HG02884 (cell line): ENCODE data around the gene PARD6A.
A peak's percentile ranks its signal among the peaks of the same experiment; 100 is the strongest.

Source experiments
- ATAC-seq: cut with Tn5 transposase; IDR thresholded peaks from one replicate; pipeline ENCODE4 v1.9.1; 2021; ENCODE audit warnings: mild to moderate bottlenecking, moderate library complexity; ENCODE audit not compliant: unreplicated experiment

PARD6A gene, protein sequence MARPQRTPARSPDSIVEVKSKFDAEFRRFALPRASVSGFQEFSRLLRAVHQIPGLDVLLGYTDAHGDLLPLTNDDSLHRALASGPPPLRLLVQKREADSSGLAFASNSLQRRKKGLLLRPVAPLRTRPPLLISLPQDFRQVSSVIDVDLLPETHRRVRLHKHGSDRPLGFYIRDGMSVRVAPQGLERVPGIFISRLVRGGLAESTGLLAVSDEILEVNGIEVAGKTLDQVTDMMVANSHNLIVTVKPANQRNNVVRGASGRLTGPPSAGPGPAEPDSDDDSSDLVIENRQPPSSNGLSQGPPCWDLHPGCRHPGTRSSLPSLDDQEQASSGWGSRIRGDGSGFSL

DNA sequence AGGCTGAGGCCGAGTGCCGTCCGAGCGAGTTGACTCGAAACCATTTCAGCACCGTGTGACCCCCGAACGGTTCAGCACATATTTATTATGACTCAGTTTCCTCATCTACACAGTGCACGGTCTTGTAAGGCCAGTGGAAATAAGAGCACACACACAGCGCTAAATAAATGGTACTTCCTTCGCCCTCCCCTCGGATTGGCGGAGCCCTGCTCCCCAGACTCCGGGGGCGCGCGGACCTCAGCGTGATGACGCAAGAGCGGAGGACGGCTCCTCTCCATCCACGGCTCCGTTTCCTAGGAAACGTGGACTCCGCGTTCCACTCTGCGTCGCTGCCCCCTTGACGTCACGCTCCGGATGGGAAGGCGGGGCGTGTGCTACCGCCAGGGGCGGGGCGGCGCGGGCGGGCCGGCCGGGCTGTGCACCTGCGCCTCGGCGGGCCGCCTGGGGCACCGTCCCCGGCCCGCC, at the start of gene PARD6A:
PARD6A (plus strand) TSS at position 397 of the 465 bp plus-strand sequence. CDS start 79 bp downstream, outside the sequence.
- peak; percentile 75 for ATAC-seq

DNA sequence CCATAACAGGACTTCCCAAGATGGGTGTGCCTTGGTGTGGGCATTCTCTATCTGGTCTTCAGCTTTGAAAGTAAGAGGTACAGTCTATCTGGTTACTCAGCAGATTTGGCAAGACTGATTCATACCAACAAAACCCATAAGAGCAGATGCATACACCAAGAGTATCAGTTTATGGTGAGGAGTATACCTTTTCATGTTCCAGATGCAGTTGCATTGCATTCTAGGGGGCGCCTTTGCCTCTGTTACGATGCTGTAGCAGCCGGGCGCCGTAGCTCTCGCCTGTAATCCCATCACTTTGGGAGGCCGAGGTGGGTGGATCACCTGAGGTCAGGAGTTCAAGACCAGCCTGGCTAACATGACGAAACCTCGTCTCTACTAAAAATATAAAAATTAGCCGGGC, 47.0 kb upstream of the PARD6A start:
- no peak for ATAC-seq

DNA sequence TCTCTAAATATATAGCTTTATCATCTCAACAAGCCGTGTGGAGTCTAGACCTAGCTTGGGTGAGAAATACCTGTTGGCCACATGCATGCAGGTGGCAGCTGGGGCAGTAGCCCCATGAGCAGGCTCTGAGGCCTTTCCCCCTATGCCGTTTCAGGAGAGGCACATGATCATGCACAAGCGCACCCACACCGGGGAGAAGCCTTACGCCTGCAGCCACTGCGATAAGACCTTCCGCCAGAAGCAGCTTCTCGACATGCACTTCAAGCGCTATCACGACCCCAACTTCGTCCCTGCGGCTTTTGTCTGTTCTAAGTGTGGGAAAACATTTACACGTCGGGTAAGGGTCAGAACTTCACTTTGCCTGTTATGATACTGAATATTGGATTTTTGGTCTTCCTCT, 32.5 kb upstream of the PARD6A start:
- no peak for ATAC-seq

DNA sequence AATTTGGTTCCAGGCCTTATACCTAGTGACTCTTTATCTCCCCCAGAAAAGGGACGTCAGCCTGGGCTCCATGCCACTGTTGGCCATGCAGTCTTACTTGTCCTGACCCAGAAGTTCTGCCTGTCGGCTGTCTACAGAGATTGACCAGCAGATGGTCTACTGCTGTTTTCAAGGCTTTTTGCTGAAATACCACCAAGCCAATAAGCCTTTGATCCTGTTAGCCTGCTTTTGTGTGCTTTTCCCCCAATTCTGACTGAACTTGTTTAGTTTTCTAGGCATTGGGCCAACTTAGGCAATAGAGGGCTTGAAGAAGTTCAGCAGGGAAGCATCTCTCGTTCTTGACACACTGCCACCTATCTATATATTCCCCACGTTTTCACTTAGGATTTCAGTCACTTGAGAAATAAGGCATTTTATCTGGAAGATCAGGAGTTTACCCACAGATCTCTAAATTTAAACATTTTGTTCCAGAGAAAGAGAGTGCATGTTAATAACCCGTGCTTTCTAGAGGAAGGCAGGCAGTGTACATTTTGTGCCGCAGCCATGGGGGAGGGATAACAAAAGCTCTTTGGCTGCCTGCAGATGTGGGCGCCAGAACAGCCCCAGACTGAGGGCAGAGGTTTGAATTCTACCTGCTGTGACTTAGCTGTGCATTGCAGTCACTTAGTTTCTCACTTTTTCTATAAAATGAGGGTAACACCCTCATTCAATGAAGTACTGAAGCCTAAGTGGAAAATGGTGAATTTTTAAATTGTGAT, 28.2 kb upstream of the PARD6A start:
- no peak for ATAC-seq

DNA sequence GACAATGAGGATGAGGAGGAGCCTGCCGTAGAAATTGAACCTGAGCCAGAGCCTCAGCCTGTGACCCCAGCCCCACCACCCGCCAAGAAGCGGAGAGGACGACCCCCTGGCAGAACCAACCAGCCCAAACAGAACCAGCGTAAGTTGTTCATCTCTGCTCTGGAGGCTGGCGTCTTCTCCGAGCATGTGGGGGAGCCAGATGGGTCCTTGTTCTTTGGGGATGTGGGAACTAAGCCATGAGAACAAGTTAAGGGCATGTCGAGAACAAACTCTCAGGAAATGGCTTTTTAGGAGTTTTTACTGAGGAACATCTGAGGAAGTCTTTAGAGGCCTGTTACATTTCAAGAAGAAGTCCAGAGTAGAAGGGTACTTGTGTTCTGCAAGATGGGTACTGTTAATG, 24.0 kb upstream of the PARD6A start:
- no peak for ATAC-seq

DNA sequence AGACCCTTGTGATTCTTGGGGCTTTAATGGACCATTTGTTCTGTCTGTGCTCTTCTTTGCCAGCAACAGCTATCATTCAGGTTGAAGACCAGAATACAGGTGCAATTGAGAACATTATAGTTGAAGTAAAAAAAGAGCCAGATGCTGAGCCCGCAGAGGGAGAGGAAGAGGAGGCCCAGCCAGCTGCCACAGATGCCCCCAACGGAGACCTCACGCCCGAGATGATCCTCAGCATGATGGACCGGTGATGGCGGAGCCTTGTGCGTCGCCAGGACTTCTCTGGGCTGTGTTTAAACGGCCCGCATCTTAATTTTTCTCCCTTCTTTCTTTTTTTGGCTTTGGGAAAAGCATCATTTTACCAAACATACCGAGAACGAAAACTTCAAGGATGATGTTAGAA, 23.1 kb upstream of the PARD6A start:
- ATAC-seq, result no peak

DNA sequence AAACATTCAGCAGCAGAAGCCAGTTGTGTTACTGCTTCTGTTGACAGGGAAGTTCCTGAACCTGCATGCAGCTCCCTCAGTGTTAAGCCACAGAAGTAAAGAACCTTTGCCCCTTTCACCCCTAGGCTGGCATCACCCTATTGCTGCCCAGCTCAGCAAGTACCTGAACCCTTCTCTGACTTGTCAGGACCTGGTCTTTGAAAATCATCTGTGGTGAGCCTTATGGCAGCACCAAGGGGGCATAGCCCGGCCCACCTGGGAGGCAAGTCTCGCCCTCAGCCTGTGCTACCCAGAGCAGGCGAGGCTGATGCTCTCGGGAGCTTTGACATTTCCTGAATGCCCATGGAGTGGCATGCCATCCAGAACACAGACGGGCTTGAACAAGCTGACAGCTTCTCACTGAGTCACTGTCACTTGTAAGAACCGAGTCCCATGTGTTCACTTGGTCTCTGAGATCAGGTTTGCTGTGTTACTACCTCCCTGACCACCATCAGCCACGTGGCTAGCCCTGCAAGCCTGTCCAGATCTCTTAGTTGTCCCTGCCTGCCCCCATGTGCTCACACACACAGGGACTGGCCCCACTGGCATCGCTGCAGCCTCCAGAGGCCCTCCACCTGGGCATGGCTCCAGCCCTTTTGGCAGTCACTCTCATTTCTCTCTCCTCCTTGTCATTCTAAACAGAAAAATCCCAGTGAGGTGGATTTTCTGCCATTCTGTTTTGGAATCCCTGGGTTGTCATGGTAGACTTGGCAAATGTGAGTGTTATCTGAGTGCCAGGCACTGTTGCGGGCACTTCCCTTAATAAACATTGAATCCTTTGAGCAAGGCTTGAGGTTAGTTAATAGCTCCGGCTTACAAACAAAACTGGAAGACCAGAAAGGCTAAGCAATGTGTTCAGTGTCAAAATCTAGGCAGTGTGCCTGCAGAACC, 18.7 kb upstream of the PARD6A start:
- no peak for ATAC-seq

DNA sequence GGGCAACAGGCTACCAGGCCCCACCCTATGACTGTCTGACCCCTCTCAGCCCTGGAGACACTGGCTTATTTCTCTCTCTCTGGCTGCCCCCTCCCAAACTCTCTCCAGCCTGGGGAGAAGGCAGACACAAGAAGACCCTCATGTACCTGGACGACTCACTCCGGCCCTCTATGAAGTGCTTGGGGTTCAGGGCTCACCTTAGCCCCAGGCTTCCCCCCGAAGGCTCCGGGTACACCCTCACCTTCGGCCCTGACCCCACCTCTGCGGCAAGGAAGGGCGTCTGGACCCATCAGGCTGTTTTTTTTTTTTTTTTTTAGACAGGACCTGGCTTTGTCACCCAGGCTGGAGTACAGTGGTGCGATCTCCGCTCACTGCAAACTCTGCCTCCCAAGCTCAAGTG, 16.7 kb upstream of the PARD6A start:
- no peak for ATAC-seq

DNA sequence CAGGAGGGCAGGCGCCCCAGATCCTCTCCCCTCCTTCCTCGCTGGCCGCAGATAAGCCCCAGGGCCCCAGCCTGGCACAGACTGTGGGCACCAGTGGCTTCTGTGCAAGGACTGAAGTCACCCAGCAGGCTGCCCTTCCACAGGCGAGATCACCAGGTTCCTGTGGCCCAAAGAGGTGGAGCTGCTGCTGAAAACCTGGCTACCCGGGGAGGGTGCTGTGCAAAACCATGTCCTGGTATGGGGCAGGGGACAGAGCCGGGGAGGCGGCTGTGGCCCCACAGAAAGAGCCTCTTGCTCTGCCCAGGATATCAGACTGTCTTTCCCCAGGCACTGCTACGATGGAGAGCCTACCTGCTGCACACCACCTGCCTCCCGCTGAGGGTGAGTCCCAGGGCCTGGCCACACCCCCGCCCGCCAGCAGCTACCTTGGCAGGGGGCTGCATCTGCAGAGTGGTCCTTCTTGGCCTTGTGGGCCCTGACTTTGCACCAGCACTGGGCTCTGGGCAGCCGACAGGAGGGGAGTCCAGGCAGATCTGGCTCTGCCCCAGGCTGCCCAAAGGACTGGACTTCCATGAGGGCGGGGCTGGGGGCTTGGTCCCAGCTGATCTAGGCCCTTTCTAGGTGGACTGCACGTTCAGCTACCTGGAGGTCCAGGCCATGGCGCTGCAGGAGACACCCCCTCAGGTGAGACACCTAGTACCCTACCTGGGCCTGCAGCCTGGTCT, 15.2 kb upstream of the PARD6A start:
- ATAC-seq, result no peak

DNA sequence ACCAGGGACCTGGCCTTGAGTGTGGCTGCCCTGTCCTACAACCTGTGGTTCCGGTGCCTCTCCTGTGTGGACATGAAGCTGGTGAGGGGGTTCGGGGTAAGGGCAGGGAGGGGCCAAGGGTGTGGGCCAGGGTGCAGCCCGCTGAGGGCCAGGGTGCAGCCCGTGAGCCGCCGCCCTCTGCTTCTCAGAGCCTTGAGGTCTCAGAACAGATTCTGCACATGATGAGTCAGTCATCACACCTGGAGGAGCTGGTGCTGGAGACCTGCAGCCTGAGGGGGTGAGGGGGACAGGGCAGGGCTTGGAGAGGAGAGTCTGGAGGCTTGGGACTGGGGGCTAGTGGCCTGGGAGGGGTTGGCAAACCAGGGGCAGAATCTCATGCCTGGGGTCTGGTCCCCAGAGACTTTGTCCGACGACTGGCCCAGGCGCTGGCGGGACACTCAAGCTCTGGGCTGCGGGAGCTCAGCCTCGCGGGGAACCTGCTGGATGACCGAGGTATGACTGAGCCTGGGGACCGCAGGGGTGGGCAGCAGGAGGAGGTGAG, 13.6 kb upstream of the PARD6A start:
- no peak for ATAC-seq

DNA sequence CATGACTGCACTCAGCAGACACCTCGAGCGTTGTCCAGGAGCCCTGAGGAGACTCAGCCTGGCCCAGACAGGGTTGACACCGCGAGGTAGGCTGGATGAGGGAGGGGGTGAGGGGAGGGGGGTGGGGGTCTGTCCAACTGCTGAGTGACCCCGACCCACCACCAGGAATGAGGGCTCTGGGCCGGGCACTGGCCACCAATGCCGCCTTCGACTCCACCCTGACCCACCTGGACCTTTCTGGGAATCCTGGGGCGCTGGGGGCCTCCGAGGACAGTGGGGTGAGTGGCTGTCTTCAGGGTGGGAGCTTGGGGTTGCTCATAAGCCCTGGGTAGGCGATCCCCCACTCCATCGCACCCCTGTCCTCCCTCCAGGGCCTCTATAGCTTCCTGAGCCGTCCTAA, 13.1 kb upstream of the PARD6A start:
- no peak for ATAC-seq

DNA sequence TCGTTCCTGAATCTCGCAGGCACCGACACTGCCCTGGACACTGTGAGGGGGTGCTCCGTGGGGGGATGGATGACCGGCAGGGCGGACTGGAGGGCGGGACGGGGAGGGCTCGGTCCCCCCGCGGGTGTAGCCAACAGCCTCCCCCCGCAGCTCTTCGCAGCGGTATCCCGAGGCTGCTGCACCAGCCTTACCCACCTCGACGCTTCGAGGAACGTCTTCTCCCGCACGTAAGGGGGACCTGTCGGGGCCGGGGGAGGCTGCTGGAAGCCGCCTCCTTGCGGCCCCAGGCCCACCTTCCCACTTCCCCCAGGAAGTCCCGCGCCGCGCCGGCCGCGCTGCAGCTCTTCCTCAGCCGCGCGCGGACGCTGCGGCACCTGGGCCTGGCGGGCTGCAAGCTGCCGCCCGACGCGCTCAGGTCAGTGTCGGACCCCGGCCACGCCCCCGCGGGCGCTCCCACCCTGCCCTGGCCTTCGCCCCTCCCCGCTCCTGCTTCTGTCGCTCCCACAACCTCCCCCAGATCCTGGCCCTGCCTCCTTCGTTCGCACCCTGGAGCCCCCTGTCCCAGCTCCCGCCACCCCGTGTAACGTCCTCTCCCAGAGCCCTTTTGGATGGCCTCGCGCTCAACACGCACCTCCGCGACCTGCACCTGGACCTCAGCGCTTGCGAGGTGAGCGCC, 12.5 kb upstream of the PARD6A start:
- ATAC-seq, result no peak

DNA sequence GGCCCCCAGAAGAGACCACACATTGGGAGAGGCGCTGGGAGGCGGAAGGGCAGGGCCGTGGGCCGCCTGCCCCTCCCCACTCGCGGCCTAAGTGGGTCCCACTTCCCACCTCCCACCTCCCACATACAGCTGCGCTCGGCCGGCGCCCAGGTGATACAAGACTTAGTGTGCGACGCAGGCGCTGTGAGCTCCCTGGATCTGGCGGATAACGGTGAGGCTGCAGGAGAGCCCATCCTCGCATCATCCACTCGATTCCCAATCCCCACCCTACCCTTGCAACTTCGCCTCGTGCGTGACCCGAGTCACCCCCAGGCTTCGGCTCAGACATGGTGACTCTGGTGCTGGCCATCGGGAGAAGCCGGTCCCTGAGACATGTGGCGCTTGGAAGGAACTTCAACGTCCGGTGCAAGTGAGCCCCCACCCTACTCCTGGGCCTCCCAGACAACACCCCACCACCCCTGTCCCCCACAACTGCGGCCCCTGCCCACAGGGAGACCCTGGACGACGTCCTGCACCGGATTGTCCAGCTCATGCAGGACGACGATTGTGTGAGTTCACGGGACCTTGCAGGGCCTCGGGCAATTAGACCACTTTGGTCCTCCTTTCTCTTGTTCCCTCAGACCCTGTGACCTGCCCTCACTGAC, 11.9 kb upstream of the PARD6A start:
- no peak for ATAC-seq

DNA sequence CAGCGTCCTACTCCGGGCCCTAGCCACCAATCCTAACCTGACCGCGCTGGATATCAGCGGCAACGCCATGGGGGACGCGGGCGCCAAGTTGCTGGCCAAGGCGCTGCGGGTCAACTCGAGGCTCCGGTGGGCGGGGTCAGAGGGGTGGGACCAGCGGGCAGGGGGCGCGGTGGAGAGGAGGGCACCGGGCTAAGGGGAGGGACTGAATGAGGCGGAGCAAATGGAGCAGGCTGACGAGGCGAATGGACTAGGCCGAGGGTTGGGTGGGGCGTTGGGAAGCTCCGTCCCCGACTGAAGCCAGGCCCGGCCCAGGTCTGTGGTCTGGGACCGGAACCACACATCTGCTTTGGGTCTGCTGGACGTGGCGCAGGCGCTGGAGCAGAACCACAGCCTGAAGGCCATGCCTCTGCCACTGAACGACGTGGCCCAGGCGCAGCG, 11.2 kb upstream of the PARD6A start:
- no peak for ATAC-seq

DNA sequence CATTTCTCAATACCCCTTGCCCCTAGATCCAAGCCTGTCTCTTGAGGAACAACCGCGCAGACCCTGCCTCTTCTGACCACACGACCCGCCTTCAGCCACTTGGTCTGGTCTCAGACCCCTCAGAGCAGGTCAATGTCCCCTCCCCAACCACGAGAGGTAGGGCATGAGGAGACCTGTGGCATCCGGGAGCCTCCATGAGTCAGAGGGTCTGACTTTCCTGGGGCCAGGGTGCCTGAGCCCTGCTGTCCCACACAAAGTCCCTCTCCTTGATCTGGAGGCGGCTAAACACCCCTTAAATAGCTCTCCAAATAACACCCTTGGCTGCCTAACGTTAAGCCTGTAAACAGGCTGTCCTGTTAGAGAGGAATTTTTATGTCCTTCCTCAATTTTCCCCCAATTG, 10.7 kb upstream of the PARD6A start:
- no peak for ATAC-seq

DNA sequence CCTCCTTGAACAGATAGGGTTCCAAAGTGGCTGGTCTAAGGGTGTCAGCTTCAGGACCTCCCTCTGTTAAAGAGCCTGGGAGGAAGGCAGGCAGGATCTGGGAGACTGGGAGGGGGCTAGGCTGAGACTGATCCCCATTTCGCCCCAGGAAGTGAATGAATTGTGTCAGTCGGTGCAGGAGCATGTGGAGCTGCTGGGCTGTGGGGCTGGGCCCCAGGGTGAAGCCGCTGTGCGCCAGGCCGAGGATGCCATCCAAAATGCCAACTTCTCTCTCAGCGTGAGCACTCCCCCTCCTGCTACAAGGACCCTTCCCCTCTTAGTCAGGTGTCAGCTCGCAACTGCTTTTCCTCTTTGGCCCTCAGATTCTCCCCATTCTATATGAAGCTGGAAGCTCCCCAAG, 9.7 kb upstream of the PARD6A start:
- no peak for ATAC-seq

DNA sequence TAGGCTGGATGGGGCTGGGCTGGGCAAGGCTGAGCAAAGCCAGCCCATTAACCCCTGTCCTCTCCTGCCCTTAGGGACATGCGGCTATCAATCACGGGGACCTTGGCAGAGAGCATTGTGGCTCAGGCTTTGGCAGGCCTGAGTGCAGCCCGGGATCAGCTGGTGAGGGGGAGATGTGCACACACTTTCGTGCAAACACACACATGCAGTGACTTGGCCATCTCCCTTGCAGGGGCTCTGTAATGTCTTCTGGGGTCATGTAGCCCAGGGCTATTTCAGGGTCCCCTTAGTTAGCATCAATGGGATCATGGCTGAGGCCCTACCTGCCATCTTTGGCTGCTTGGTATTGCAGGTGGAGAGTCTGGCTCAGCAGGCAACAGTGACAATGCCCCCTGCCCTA, 8.9 kb upstream of the PARD6A start:
- ATAC-seq, result no peak

DNA sequence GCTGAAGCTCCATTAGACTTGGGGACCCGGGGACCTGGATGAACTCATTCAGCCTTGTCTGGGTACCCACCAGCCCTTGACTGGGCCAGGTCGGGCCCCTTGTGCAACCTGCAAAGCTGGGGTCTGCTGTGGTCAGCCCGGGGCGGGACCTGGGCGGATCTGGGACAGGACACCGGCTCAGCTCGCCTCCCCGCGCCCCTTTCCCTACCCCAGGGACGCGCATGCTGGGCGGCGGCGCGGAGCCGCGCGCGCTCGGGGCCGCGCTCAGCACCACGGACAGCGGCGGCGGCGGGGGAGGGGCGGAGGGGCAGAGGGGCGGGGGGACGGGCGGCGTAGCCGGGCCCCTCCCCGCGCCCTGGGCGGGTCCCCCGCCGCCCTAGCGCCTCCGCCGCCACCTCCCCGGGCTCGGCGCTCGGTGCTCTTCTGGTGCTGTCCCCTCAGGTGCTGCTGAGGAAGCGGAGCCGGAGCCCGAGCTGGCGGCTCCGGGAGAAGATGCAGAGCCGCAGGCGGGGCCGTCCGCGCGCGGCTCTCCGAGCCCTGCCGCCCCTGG, 8.1 kb upstream of the PARD6A start:
- ATAC-seq, result no peak
